GM20000 (cell line): Measurements from ENCODE around the gene CACNG1.

Source experiments
- DNase-seq: peaks from one replicate; pipeline ENCODE4 v3.0.0; 2012; ENCODE audit warnings: low spot score
- TF ChIP-seq, protein P1 (sequence below): IDR thresholded peaks from 2 replicates; pipeline ENCODE4 v1.5.1; 2012; ENCODE audit warnings: mild to moderate bottlenecking, control low read depth; ENCODE audit errors: extremely low read depth, missing control alignments

CACNG1 gene, protein sequence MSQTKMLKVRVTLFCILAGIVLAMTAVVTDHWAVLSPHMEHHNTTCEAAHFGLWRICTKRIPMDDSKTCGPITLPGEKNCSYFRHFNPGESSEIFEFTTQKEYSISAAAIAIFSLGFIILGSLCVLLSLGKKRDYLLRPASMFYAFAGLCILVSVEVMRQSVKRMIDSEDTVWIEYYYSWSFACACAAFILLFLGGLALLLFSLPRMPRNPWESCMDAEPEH

GRCh38 chr17:67044016-67044772 lies at the start of gene CACNG1:
CACNG1 (plus strand) TSS chr17:67044554; CDS start chr17:67044661, 107 bp downstream.
- TF ChIP-seq, protein P1, sequence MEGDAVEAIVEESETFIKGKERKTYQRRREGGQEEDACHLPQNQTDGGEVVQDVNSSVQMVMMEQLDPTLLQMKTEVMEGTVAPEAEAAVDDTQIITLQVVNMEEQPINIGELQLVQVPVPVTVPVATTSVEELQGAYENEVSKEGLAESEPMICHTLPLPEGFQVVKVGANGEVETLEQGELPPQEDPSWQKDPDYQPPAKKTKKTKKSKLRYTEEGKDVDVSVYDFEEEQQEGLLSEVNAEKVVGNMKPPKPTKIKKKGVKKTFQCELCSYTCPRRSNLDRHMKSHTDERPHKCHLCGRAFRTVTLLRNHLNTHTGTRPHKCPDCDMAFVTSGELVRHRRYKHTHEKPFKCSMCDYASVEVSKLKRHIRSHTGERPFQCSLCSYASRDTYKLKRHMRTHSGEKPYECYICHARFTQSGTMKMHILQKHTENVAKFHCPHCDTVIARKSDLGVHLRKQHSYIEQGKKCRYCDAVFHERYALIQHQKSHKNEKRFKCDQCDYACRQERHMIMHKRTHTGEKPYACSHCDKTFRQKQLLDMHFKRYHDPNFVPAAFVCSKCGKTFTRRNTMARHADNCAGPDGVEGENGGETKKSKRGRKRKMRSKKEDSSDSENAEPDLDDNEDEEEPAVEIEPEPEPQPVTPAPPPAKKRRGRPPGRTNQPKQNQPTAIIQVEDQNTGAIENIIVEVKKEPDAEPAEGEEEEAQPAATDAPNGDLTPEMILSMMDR, result no peak
- DNase-seq, result no peak

DNA sequence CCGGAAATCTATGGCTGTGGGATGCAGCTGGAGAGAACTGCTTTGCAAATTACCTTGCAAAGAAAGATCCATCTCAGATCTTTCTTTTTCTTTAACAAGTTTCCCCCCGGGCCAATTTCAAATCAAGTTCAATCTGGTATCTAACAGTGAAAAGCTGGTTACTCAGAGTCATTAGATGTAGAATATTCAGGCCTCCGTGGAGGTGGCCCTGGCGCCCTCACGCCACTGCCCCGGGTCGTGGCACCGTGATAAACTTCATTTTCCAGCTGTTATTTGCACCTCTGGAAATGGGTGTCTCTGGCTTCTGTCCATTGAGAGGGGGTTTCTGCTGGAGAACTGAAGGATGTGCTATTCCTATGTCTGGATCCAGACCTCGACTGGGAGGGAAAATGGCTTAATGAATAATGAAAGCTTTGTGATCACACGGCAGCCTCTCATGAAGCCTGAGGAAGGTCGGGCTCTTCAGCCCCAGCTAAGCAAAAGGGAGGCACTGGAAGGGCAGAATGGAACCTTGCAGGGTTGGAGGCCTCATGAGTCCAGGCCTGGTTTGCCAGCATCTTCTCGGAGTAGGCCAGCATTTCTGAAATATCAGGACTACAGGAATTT lies 49.3 kb upstream of the CACNG1 start:
- DNase-seq, result no peak
- TF ChIP-seq, protein P1, result no peak

DNA sequence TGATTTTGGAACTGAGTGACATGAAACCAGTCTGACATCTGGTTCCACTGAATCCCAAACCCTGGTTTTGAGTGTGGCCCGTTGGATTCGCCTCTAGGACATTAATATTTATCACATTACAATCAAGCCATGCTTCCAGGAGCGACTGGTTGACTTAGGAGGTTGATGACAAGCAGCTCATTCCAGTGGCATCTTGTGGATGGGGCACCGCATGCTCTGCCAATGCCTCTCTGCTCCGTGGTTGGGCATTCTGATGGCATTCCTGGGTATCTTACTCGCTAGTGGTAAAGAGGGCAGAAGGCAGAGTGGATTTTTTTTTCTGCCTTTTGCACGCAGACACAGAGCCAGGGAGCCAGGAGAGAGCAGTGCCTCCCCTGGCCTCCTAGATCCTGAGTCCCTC lies 48.4 kb upstream of the CACNG1 start:
- TF ChIP-seq, protein P1, result no peak

DNA sequence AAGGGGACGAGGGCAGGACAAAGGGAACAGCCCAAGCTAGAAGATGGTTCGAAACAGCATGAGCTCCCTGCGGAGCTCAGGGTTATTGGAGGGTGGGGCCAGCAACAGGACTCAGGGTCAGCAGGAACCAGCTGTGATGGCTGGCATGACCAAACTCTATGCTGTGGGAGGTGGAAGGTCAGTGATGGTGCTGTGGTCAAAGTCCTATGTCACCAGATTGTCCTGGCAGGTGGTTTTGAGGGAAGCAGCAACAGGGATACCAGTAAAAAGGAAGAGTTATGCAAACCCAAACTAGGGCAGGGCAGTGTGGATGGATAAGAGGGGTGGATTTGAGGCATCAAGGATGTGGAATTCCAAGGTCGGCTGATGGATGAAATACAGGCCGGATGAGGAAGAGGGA lies 47.4 kb upstream of the CACNG1 start:
- TF ChIP-seq, protein P1, result no peak

More for the DNA sequence above, 48.4 kb upstream of the CACNG1 start:
- DNase-seq, result no peak

GRCh38 chr17:67003231-67003630 lies 41.1 kb upstream of the CACNG1 start:
- DNase-seq, result no peak
- TF ChIP-seq, protein P1, result no peak

More for the DNA sequence above, 47.4 kb upstream of the CACNG1 start:
- DNase-seq, result no peak

DNA sequence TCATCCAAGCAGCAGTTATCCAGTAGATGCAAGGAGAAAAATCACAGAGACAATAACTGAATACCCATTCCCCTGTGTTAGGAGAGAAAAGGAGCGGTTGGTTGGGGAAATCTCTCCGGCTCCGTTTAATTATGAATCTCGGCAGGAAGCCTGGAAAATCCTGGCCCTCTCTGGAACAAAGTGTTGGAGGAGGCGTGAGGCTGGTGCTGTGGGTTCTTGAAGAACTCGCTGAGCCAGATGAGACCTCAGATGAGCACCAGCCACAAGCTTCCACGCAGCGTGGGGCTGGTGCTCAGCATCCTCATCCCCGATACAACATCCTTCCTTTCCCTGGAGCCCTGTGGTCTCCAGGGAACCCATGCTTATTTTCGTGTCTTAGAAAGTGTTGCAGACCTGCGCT lies 40.2 kb upstream of the CACNG1 start:
- no peak for DNase-seq
- TF ChIP-seq, protein P1, result no peak

DNA sequence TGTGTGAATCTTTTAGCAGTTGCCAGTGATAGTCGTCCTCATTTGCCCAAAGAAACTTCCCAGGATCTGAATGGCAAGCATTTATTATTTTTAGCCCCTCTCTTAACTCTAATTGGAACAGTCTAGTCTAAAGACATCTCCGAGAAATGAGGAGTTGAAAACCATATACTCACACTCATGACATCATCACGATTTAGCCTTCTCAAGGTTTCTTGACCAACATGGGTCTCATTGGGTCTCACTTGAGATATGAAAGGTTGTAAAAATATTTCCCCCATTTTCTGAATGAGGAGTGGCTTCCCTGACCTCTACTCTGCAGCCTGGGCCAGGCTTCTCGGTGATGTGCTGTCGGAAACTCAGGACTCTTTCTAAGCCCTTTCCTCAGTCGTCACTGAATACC lies 37.1 kb upstream of the CACNG1 start:
- no peak for DNase-seq
- TF ChIP-seq, protein P1, result no peak
